Right lobe of liver (tissue), 6 donors: ENCODE measurements around the gene PDIA5. TPM values are rescaled to one million over a fixed set of nuclear protein-coding genes. Genes with fewer than 3 reads are reported as not detected.
A peak's percentile ranks its signal among the peaks of the same experiment; 100 is the strongest.

Experiments used
- ATAC-seq, 4 donors: fragments of 200-7000 bp; cut with Tn5 transposase; one replicate each; pipeline ENCODE4 v1.9.1; 2020; ENCODE audit warnings: mild to moderate bottlenecking in 4 of 4, moderate library complexity in 4 of 4
- DNase-seq, 3 donors: peaks; one replicate each; pipeline ENCODE4 v3.0.0-alpha.2; 2020
- H3K27ac ChIP-seq, 3 donors: fragments of 200-600 bp; one replicate each; pipeline ENCODE4 v1.8.0; 2022
- H3K27me3 ChIP-seq, 2 donors: fragments of 200-600 bp; one replicate each; pipeline ENCODE4 v1.8.0; 2022
- H3K36me3 ChIP-seq, 4 donors: fragments of 200-600 bp; sonication (generic) in 1 of 4; one replicate each; pipeline versions ENCODE4 v1.5.1 to v1.8.0; 2017 to 2022; ENCODE audit warnings: control low read depth in 1 of 4
- H3K4me1 ChIP-seq, 4 donors: fragments of 200-600 bp; sonication (generic) in 1 of 4; one replicate each; pipeline versions ENCODE4 v1.5.1 to v1.8.0; 2017 to 2022; ENCODE audit warnings: control low read depth in 1 of 4
- H3K4me3 ChIP-seq, 3 donors: fragments of 200-600 bp; one replicate each; pipeline ENCODE4 v1.8.0; 2022
- H3K9me3 ChIP-seq, 4 donors: fragments of 200-600 bp; sonication (generic) in 1 of 4; one replicate each; pipeline versions ENCODE4 v1.5.1 to v1.8.0; 2017 to 2022; ENCODE audit warnings: control low read depth in 1 of 4
- POLR2A ChIP-seq: fragments of 450-650 bp; IDR thresholded peaks from one replicate; pipeline ENCODE4 v1.6.1; 2017; ENCODE audit warnings: antibody characterized with exemption, mild to moderate bottlenecking
- WGBS: methylation state at CpG from one replicate; pipeline ENCODE4 v1.1.6; 2018; ENCODE audit warnings: low coverage, low lambda C conversion rate; ENCODE audit not compliant: insufficient coverage; ENCODE audit errors: missing lambda C conversion rate; 5-methylcytosine and 5-hydroxymethylcytosine counted together
- intact Hi-C, 2 donors: fragments of 100-400 bp; cut with DNase I; formaldehyde crosslinking; loops; one replicate each; pipeline versions ENCODE4 v1.11.2 to v1.14.1; 2022
- total RNA-seq, 6 experiments: library from RNA; depleted of rRNA in 2 of 6; stranded (reverse); fragments of >200 nt in 2 of 6; fragmentation: NEBNext Ultra II Directional in 3 of 6; extraction: Animal tissue kit (Norgen Biotek cat#: 25700) in 3 of 6; gene quantifications; one replicate each; pipeline versions ENCODE4 v1.1.0 to v1.2.4, GENCODE V29; 2016 to 2023
- TF ChIP-seq, protein P1 (sequence below), 4 donors: fragments of 200-600 bp in 3 of 4; fragments of 450-650 bp in 1 of 4; IDR thresholded peaks; one replicate each; pipeline versions ENCODE4 v1.5.1 to v1.8.0; 2016 to 2022; ENCODE audit warnings: antibody characterized with exemption in 4 of 4, mild to moderate bottlenecking in 2 of 4
- donor health status: DM: no; HTN: yes; CAD: no.
- donor health status: DM: no; HTN: no; CAD: no.
- donor health status: DM: no; HTN: no; CAD: no.
- donor health status: DM: no; HTN: yes; CAD: no.
- donor health status: DM: no; HTN: yes; CAD: no.

PDIA5 gene
- total RNA-seq, 6 experiments from 2014 or later, result 26.2 to 109 (median 51.9) TPM

DNA sequence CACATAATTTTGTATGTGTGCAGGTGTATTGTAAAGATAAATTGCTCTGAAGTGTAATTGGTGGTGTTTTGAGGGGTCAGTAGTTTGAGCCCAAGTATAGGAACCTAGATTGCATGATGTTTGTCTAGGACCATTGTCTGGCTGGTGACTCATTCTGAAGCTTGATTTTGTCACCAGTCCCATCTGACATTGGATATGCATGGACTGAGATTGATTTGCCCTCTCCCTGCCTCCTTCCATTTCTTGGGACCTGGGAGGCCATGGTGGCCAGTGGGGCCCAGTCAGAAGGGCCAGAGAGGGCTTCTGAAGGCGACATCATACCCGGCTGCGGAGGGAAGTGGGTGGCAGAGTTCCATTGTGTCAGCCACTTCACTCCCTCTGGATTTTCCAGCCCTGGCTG is 62.3 kb downstream of the PDIA5 start:
- Histone ChIP-seq H3K36me3 (peaks cover 0 to 66% (median 30%) of the 10 kb centered on the region in 4 donors), H3K4me3 (no peak overlapping the region), H3K4me1 (peaks cover 0 to 26% (median 13%) of the 10 kb centered on the region in 4 donors), H3K27ac (peak overlapping the region; percentile 64 to 91 (median 79)), H3K27me3 (no peaks in the 10 kb centered on the region), H3K9me3 (no peaks in the 10 kb centered on the region)
- ATAC-seq (peak in 2 of 4 donors; percentile 13 to 53), DNase-seq (no peak)
- no peak for TF ChIP-seq POLR2A
- TF ChIP-seq, protein P1, sequence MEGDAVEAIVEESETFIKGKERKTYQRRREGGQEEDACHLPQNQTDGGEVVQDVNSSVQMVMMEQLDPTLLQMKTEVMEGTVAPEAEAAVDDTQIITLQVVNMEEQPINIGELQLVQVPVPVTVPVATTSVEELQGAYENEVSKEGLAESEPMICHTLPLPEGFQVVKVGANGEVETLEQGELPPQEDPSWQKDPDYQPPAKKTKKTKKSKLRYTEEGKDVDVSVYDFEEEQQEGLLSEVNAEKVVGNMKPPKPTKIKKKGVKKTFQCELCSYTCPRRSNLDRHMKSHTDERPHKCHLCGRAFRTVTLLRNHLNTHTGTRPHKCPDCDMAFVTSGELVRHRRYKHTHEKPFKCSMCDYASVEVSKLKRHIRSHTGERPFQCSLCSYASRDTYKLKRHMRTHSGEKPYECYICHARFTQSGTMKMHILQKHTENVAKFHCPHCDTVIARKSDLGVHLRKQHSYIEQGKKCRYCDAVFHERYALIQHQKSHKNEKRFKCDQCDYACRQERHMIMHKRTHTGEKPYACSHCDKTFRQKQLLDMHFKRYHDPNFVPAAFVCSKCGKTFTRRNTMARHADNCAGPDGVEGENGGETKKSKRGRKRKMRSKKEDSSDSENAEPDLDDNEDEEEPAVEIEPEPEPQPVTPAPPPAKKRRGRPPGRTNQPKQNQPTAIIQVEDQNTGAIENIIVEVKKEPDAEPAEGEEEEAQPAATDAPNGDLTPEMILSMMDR (IDR thresholded peaks at IDR 0.05), result no peak
- intact Hi-C loops, result no loop called here
- no CpG with 5 or more reads among the region's 3 CpGs for WGBS

DNA sequence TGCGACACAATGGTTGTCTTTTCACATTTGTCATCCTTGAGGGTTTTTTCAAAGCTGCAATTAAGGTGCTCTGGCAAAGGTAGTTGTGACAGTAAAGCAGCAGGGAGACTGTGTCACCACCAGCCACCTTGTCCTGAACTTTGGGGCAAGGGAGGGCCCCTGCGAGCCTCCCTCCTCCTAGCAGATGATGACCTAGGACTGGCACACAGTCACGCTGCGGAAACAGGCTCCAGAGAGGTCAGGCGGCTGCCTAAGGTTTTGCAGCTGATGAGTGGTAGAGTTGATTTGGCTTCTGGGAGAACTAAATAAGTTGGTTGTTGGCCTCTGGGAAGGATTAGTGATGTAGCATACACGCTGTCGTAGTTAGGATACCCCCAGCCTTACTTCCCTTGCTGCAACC is 62.7 kb downstream of the PDIA5 start:
- H3K4me3 ChIP-seq, result no peak overlapping the region
- DNase-seq (peak; percentile 52 to 85 (median 67)), ATAC-seq (peak; percentile 57 to 80 (median 66))
- H3K4me1 ChIP-seq, result peaks cover 0 to 26% (median 13%) of the 10 kb centered on the region in 4 donors
- intact Hi-C loops, result no loop called here
- 65% methylated on average over 5 of the region's 7 CpGs for WGBS
- H3K9me3 ChIP-seq, result no peaks in the 10 kb centered on the region
- peaks cover 0 to 66% (median 29%) of the 10 kb centered on the region in 4 donors for H3K36me3 ChIP-seq
- no peaks in the 10 kb centered on the region for H3K27me3 ChIP-seq
- peak overlapping the region; percentile 64 to 91 (median 79) for H3K27ac ChIP-seq
- TF ChIP-seq, protein P1 (IDR thresholded peaks at IDR 0.05), result no peak
- TF ChIP-seq POLR2A, result no peak

DNA sequence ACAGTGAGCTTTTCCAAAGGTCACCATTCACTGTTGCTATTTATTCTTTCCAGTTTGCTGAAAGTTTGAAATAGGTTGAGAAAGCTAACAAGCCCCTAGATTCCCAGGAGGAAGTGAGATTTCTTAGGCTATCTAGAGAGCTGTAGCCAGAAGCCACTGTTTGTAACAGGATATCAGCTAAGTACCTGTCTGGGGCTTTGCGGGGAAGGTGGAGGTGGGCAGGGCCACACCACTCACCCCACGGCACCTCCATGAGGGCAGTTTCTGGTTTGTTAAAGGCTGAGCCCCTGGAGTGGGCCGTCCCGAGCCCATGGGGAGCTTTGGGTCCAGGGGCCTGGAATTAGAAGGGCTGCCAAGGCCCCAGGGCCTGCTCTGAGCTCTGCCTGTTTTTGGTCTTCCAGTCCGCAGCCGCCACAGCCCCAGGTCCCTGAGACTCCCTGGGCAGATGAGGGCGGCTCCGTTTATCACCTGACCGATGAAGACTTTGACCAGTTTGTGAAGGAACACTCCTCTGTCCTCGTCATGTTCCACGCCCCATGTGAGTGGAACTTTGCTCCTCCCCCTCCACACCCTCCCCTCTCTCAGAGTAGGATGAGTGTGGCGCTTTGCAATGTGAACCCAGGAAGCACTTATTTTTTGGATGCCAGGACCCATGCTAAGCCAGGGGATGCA is 63.4 kb downstream of the PDIA5 start:
- H3K27ac ChIP-seq, result peak overlapping the region; percentile 68 to 91 (median 79)

DNA sequence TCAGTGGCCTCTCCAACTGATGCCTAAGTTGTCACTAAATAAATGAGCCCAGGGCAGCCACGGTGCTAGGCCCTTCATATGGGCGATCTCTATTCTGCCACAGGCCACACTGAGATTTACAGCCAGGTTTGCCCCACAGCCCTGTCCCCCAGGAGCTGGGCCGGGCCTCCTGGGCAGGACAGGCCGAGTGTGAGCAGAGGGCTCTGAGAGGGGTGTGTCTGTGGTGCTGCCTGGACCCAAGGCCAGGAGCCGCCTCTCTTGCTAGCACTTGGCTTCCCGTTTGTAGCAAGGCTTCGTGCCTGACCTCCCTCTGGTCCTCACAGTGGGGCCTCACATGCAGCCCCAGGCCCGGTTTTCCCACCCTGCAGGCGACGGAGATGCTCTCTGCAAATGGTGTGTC is 67.8 kb downstream of the PDIA5 start:
- intact Hi-C loops, result no loop called here
- Histone ChIP-seq H3K4me3 (no peak overlapping the region), H3K27ac (no peak overlapping the region), H3K36me3 (peaks cover 0 to 63% (median 26%) of the 10 kb centered on the region in 4 donors), H3K9me3 (no peaks in the 10 kb centered on the region), H3K4me1 (peaks cover 0 to 11% (median 3%) of the 10 kb centered on the region in 4 donors), H3K27me3 (no peaks in the 10 kb centered on the region)
- no peak for TF ChIP-seq POLR2A
- 81% methylated on average over 2 of the region's 10 CpGs for WGBS
- no peak for DNase-seq
- no peak for ATAC-seq

More for the DNA sequence above, 63.4 kb downstream of the PDIA5 start:
- Histone ChIP-seq H3K9me3 (no peaks in the 10 kb centered on the region), H3K36me3 (peaks cover 0 to 63% (median 25%) of the 10 kb centered on the region in 4 donors), H3K4me1 (peaks cover 0 to 26% (median 13%) of the 10 kb centered on the region in 4 donors), H3K27me3 (no peaks in the 10 kb centered on the region), H3K4me3 (peak overlapping the region in 1 of 3 donors; percentile 42)
- ATAC-seq (peak; percentile 85 to 93 (median 90)), DNase-seq (peak; percentile 68 to 88 (median 86))
- intact Hi-C loops, result no loop called here
- 57% methylated on average over 4 of the region's 12 CpGs for WGBS
- TF ChIP-seq, protein P1 (IDR thresholded peaks at IDR 0.05), result no peak
- peak; percentile 52 for TF ChIP-seq POLR2A

DNA sequence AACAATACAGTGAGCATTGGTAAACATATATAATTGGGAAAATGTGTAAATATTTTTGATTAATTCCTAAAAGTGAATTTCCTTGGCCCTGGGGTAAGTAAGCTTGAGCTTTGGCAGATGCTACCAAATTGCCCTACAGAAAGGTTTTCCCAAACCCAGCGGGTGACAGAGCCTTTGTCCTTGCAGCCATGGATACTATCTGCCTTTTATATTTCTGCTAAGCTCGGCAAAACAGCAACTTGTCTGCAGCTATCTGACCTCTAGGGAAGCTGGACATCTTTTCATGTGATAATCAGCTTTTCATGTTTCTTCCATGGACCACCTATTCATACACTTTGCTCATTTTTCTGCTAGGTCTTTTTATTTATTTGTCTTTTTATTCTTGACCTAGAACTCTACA is 70.2 kb downstream of the PDIA5 start:
- Histone ChIP-seq H3K27me3 (no peaks in the 10 kb centered on the region), H3K9me3 (no peaks in the 10 kb centered on the region), H3K27ac (no peak overlapping the region), H3K36me3 (peaks cover 0 to 64% (median 19%) of the 10 kb centered on the region in 4 donors), H3K4me3 (no peak overlapping the region), H3K4me1 (no peaks in the 10 kb centered on the region)
- DNase-seq (no peak), ATAC-seq (peak in 1 of 4 donors; percentile 17)
- intact Hi-C loops, result no loop called here
- 39% methylated on average over 2 of the region's 2 CpGs for WGBS
- TF ChIP-seq POLR2A, result no peak
- TF ChIP-seq, protein P1 (IDR thresholded peaks at IDR 0.05), result no peak
